ENCODE data around the gene ARPIN. TPM values are rescaled to one million over a fixed set of nuclear protein-coding genes. Genes with fewer than 3 reads are reported as not detected.
A peak's percentile ranks its signal among the peaks of the same experiment; 100 is the strongest.
"Not testable (repeated sequence)": the region's sequence is repeated elsewhere in the genome, so short reads cannot be mapped to it uniquely, and the experiment has no call there.

ARPIN gene
- total RNA-seq, 1 experiment from 2014 or later = 5.2 TPM

GRCh38 chr15:89878323-89878722 is 34.4 kb downstream of the ARPIN start:
- DNase-seq (ENCODE audit: low read depth) = no peak

- DNase-seq (ENCODE audit: low read depth) = no peak
Observed at GRCh38 chr15:89877083-89877425, 35.7 kb downstream of the ARPIN start.

- DNase-seq (ENCODE audit: low read depth) = no peak
Observed at GRCh38 chr15:89876396-89877082, 36.2 kb downstream of the ARPIN start.

GRCh38 chr15:89875741-89876140 is 37.0 kb downstream of the ARPIN start:
- no peak for DNase-seq (ENCODE audit: low read depth)

- peak; percentile 66 for DNase-seq (ENCODE audit: low read depth)
Observed at GRCh38 chr15:89874926-89875564, 37.7 kb downstream of the ARPIN start.

- no peak for DNase-seq (ENCODE audit: low read depth)
Observed at GRCh38 chr15:89870688-89871288, 42.0 kb downstream of the ARPIN start.

GRCh38 chr15:89870006-89870405 is 42.7 kb downstream of the ARPIN start:
- no peak for DNase-seq (ENCODE audit: low read depth)

GRCh38 chr15:89869490-89869889 is 43.3 kb downstream of the ARPIN start:
- not testable (repeated sequence) for DNase-seq (ENCODE audit: low read depth)

GRCh38 chr15:89864958-89865739 is 47.6 kb downstream of the ARPIN start:
- DNase-seq (ENCODE audit: low read depth) = no peak

- no peak for DNase-seq (ENCODE audit: low read depth)
Observed at GRCh38 chr15:89863918-89864317, 48.8 kb downstream of the ARPIN start.

GRCh38 chr15:89860891-89861290 is 51.9 kb downstream of the ARPIN start:
- no peak for DNase-seq (ENCODE audit: low read depth)

GRCh38 chr15:89860431-89860830 is 52.3 kb downstream of the ARPIN start:
- no peak for DNase-seq (ENCODE audit: low read depth)

- DNase-seq (ENCODE audit: low read depth) = no peak
Observed at GRCh38 chr15:89858661-89859458, 53.9 kb downstream of the ARPIN start.

GRCh38 chr15:89857673-89858072 is 55.1 kb downstream of the ARPIN start:
- no peak for DNase-seq (ENCODE audit: low read depth)

GRCh38 chr15:89855948-89856347 is 56.8 kb downstream of the ARPIN start:
- DNase-seq (ENCODE audit: low read depth) = no peak

GRCh38 chr15:89854863-89855262 is 57.9 kb downstream of the ARPIN start:
- not testable (repeated sequence) for DNase-seq (ENCODE audit: low read depth)

- no peak for DNase-seq (ENCODE audit: low read depth)
Observed at GRCh38 chr15:89852342-89852995, 60.3 kb downstream of the ARPIN start.

GRCh38 chr15:89851673-89852341 is 60.9 kb downstream of the ARPIN start:
- DNase-seq (ENCODE audit: low read depth) = no peak

GRCh38 chr15:89848970-89849292 is 63.8 kb downstream of the ARPIN start:
- DNase-seq (ENCODE audit: low read depth) = no peak

- DNase-seq (ENCODE audit: low read depth) = no peak
Observed at GRCh38 chr15:89847101-89847500, 65.7 kb downstream of the ARPIN start.
